NCI-H524 treated with DMSO at 0.1 percent for 48 hours (cell line): Measurements from ENCODE around the gene MTM1.

Experiments
- DNase-seq: peaks from one replicate; lab custom pipeline; 2025; lab: John Stamatoyannopoulos, UW

MTM1 gene

GRCh38 chrX:150605603-150606002 lies 37.2 kb downstream of the MTM1 start:
- no peak for DNase-seq

- no peak for DNase-seq
Observed at GRCh38 chrX:150607201-150607600, 38.8 kb downstream of the MTM1 start.

- DNase-seq, result no peak
Observed at GRCh38 chrX:150610043-150610442, 41.6 kb downstream of the MTM1 start.

- no peak for DNase-seq
Observed at GRCh38 chrX:150610446-150610845, 42.0 kb downstream of the MTM1 start.

- no peak for DNase-seq
Observed at GRCh38 chrX:150615356-150615755, 46.9 kb downstream of the MTM1 start.

- DNase-seq, result no peak
Observed at GRCh38 chrX:150616179-150616862, 47.9 kb downstream of the MTM1 start.

- DNase-seq, result no peak
Observed at GRCh38 chrX:150616863-150617198, 48.4 kb downstream of the MTM1 start.

- no peak for DNase-seq
Observed at GRCh38 chrX:150621652-150622051, 53.2 kb downstream of the MTM1 start.

- DNase-seq, result no peak
Observed at GRCh38 chrX:150623583-150623982, 55.2 kb downstream of the MTM1 start.

- DNase-seq, result no peak
Observed at GRCh38 chrX:150625097-150625496, 56.7 kb downstream of the MTM1 start.

- DNase-seq, result no peak
Observed at GRCh38 chrX:150625875-150626274, 57.5 kb downstream of the MTM1 start.

- DNase-seq, result no peak
Observed at GRCh38 chrX:150627957-150628356, 59.5 kb downstream of the MTM1 start.

- DNase-seq, result no peak
Observed at GRCh38 chrX:150635952-150636351, 67.5 kb downstream of the MTM1 start.

GRCh38 chrX:150642423-150642822 lies 74.0 kb downstream of the MTM1 start:
- no peak for DNase-seq

GRCh38 chrX:150643271-150643670 lies 74.8 kb downstream of the MTM1 start:
- no peak for DNase-seq

GRCh38 chrX:150643958-150644357 lies 75.5 kb downstream of the MTM1 start:
- no peak for DNase-seq

- no peak for DNase-seq
Observed at GRCh38 chrX:150644422-150644821, 76.0 kb downstream of the MTM1 start.

GRCh38 chrX:150647331-150647730 lies 78.9 kb downstream of the MTM1 start:
- no peak for DNase-seq

GRCh38 chrX:150648296-150648940 lies 80.0 kb downstream of the MTM1 start:
- no peak for DNase-seq

- DNase-seq, result no peak
Observed at GRCh38 chrX:150649096-150649870, 80.9 kb downstream of the MTM1 start.

- no peak for DNase-seq
Observed at GRCh38 chrX:150651906-150652305, 83.5 kb downstream of the MTM1 start.

GRCh38 chrX:150655788-150656187 lies 87.4 kb downstream of the MTM1 start:
- DNase-seq, result no peak

- no peak for DNase-seq
Observed at GRCh38 chrX:150663073-150663472, 94.7 kb downstream of the MTM1 start.
